Liver (tissue), 3 donors: ENCODE measurements around the gene CFAP100.

Experiments
- ATF3 ChIP-seq: IDR thresholded peaks from 2 replicates; pipeline ENCODE4 v1.6.1; 2016; ENCODE audit warnings: antibody characterized with exemption
- CTCF ChIP-seq: fragments of 150-350 bp; IDR thresholded peaks from 2 replicates; pipeline ENCODE4 v1.5.1; 2017; ENCODE audit warnings: improper control_type of control experiment, low read depth, low read length; ENCODE audit not compliant: missing input control
- EGR1 ChIP-seq, 2 donors: IDR thresholded peaks; 2 replicates each; pipeline ENCODE4 v1.6.1; 2016 to 2018; ENCODE audit warnings: antibody characterized with exemption in 2 of 2, low read depth in 2 of 2
- GABPA ChIP-seq, 2 donors: IDR thresholded peaks in 1 of 2; conservative IDR thresholded peaks in 1 of 2; 2 replicates each; pipeline ENCODE4 v1.6.1; 2016; ENCODE audit warnings: antibody characterized with exemption in 2 of 2, mild to moderate bottlenecking in 1 of 2, moderate library complexity in 1 of 2
- JUND ChIP-seq, 2 donors: IDR thresholded peaks; 2 replicates each; pipeline ENCODE4 v1.6.1; 2016; ENCODE audit warnings: antibody characterized with exemption in 2 of 2
- MAX ChIP-seq: IDR thresholded peaks from 2 replicates; pipeline ENCODE4 v1.6.1; 2016; ENCODE audit warnings: antibody characterized with exemption
- RAD21 ChIP-seq, 2 donors: IDR thresholded peaks; 2 replicates each; pipeline ENCODE4 v1.6.1; 2016; ENCODE audit warnings: antibody characterized with exemption in 2 of 2, mild to moderate bottlenecking in 2 of 2
- REST ChIP-seq: IDR thresholded peaks from 2 replicates; pipeline ENCODE4 v1.6.1; 2016; ENCODE audit warnings: antibody characterized with exemption, mild to moderate bottlenecking
- RXRA ChIP-seq, 2 donors: IDR thresholded peaks; 2 replicates each; pipeline ENCODE4 v1.6.1; 2017 to 2018; ENCODE audit warnings: antibody characterized with exemption in 2 of 2, mild to moderate bottlenecking in 1 of 2
- TAF1 ChIP-seq: conservative IDR thresholded peaks from 2 replicates; pipeline ENCODE4 v1.6.1; 2016; ENCODE audit warnings: antibody characterized with exemption, mild to moderate bottlenecking
- YY1 ChIP-seq: IDR thresholded peaks from 2 replicates; pipeline ENCODE4 v1.6.1; 2016; ENCODE audit warnings: antibody characterized with exemption, mild to moderate bottlenecking
- donor health status: healthy.
- donor health status: healthy.

GRCh38 chr3:126482503-126483255, 88.0 kb downstream of the CFAP100 start:
- TF ChIP-seq ATF3 (no peak), RAD21 (IDR thresholded peaks at IDR 0.05) (no peak), CTCF (no peak), TAF1 (no peak), EGR1 (IDR thresholded peaks at IDR 0.05; ENCODE audit: low read depth in 2 of 2) (no peak), REST (no peak), MAX (no peak), GABPA (IDR thresholded peaks at IDR 0.05 in 1 of 2, conservative IDR thresholded peaks at IDR 0.05 in 1 of 2) (no peak), JUND (IDR thresholded peaks at IDR 0.05) (no peak), YY1 (no peak), RXRA (IDR thresholded peaks at IDR 0.05) (no peak)
